Neural cell (in vitro differentiated cells): ENCODE results near the gene GALNT1. TPM values are rescaled to one million over a fixed set of nuclear protein-coding genes. Genes with fewer than 3 reads are reported as not detected.

Experiments
- H2AFZ ChIP-seq: fragments of 200-600, 300-800 bp; sonication (generic), shearing (Covaris generic); 2 replicates; pipeline ENCODE4 v1.6.0; 2014; ENCODE audit warnings: low read depth, mild to moderate bottlenecking, antibody characterized with exemption, low read length, moderate library complexity
- H3F3A ChIP-seq: fragments of 200-600 bp; shearing (Covaris generic); 2 replicates; pipeline ENCODE4 v1.6.1; 2016; ENCODE audit warnings: mild to moderate bottlenecking, moderate library complexity, mixed read lengths, antibody characterized with exemption, low read length; ENCODE audit not compliant: insufficient read depth, poor library complexity, severe bottlenecking
- H3K27ac ChIP-seq: fragments of 200-600, 300-800 bp; sonication (generic), shearing (Covaris generic); 2 replicates; pipeline ENCODE4 v1.5.1; 2014; ENCODE audit warnings: mild to moderate bottlenecking, low read length, moderate library complexity
- H3K27me3 ChIP-seq: fragments of 300-800, 200-600 bp; sonication (generic), shearing (Covaris generic); 2 replicates; pipeline ENCODE4 v1.6.0; 2014; ENCODE audit warnings: mild to moderate bottlenecking, low read depth, low read length, moderate library complexity; ENCODE audit not compliant: insufficient read depth
- H3K36me3 ChIP-seq: fragments of 300-800, 200-600 bp; sonication (generic), shearing (Covaris generic); 2 replicates; pipeline ENCODE4 v1.5.1; 2014; ENCODE audit warnings: mild to moderate bottlenecking, antibody characterized with exemption, low read length, moderate library complexity; ENCODE audit not compliant: insufficient read depth
- H3K4me2 ChIP-seq: fragments of 300-800, 200-600 bp; sonication (generic), shearing (Covaris generic); 2 replicates; pipeline ENCODE4 v1.6.0; 2014; ENCODE audit warnings: mild to moderate bottlenecking, low read length
- H3K4me3 ChIP-seq: fragments of 300-800, 200-600 bp; sonication (generic), shearing (Covaris generic); 2 replicates; pipeline ENCODE4 v1.5.1; 2014; ENCODE audit warnings: mild to moderate bottlenecking, low read length, moderate library complexity
- H3K79me2 ChIP-seq: fragments of 200-600 bp; shearing (Covaris generic); replicated peaks from 2 replicates; pipeline ENCODE4 v1.6.0; 2014; ENCODE audit warnings: mild to moderate bottlenecking, low read length, moderate library complexity; ENCODE audit not compliant: insufficient read depth
- H3K9ac ChIP-seq: fragments of 300-800, 200-600 bp; sonication (generic), shearing (Covaris generic); 2 replicates; pipeline ENCODE4 v1.6.1; 2016; ENCODE audit warnings: mild to moderate bottlenecking, low read length, mixed read lengths
- H3K9me2 ChIP-seq: fragments of 200-600 bp; shearing (Covaris generic); 2 replicates; pipeline ENCODE4 v1.6.1; 2016; ENCODE audit warnings: mild to moderate bottlenecking, low read length, mixed read lengths; ENCODE audit not compliant: insufficient read depth
- H3K9me3 ChIP-seq: fragments of 200-600, 300-800 bp; sonication (generic), shearing (Covaris generic); 2 replicates; pipeline ENCODE4 v1.6.1; 2016; ENCODE audit warnings: mild to moderate bottlenecking, mixed run types, low read length, moderate library complexity, mixed read lengths
- H4K20me1 ChIP-seq: fragments of 200-600 bp; shearing (Covaris generic); 2 replicates; pipeline ENCODE4 v1.6.1; 2016; ENCODE audit warnings: mild to moderate bottlenecking, mixed run types; ENCODE audit not compliant: insufficient read depth
- CTCF ChIP-seq: fragments of 450-650 bp; IDR thresholded peaks from 2 replicates; pipeline ENCODE4 v1.5.1; 2014; ENCODE audit warnings: antibody characterized with exemption, mild to moderate bottlenecking, moderate library complexity; ENCODE audit not compliant: poor library complexity, severe bottlenecking
- EP300 ChIP-seq: fragments of 450-650 bp; conservative IDR thresholded peaks from 2 replicates; pipeline ENCODE4 v1.6.1; 2014; ENCODE audit warnings: antibody characterized with exemption, mild to moderate bottlenecking, moderate library complexity; ENCODE audit not compliant: poor library complexity, severe bottlenecking
- EZH2 ChIP-seq: fragments of 200-600, 300-800 bp; shearing (Covaris generic), sonication (generic); IDR thresholded peaks from 2 replicates; pipeline ENCODE4 v1.6.1; 2014; ENCODE audit warnings: antibody characterized with exemption, low read length, borderline replicate concordance, mild to moderate bottlenecking; ENCODE audit not compliant: insufficient read depth, poor library complexity, severe bottlenecking
- MXI1 ChIP-seq: fragments of 450-650 bp; conservative IDR thresholded peaks from 2 replicates; pipeline ENCODE4 v1.6.1; 2014; ENCODE audit warnings: antibody characterized with exemption, mild to moderate bottlenecking; ENCODE audit not compliant: poor library complexity, severe bottlenecking
- POLR2AphosphoS5 ChIP-seq: IDR thresholded peaks from 2 replicates; pipeline ENCODE4 v1.6.1; 2012
- RAD21 ChIP-seq: fragments of 450-650 bp; conservative IDR thresholded peaks from 2 replicates; pipeline ENCODE4 v1.6.1; 2014; ENCODE audit warnings: antibody characterized with exemption, mild to moderate bottlenecking, moderate library complexity
- SMC3 ChIP-seq: fragments of 450-650 bp; conservative IDR thresholded peaks from 2 replicates; pipeline ENCODE4 v1.6.1; 2014; ENCODE audit warnings: antibody characterized with exemption, mild to moderate bottlenecking, moderate library complexity; ENCODE audit not compliant: poor library complexity
- TAF1 ChIP-seq: IDR thresholded peaks from 2 replicates; pipeline ENCODE4 v1.6.1; 2012; ENCODE audit warnings: low read depth
- polyA plus RNA-seq: library from polyadenylated mRNA; depleted of rRNA; stranded (reverse); fragments of >200 nt; gene quantifications from 2 replicates; pipeline ENCODE4 v1.2.3, GENCODE V29; 2014
- TF ChIP-seq, protein P1 (sequence below): IDR thresholded peaks from 2 replicates; pipeline ENCODE4 v1.6.1; 2012; ENCODE audit warnings: borderline replicate concordance

The GALNT1 gene
- polyA plus RNA-seq, 1 donor from 2014 or later = 103 TPM

GRCh38 chr18:35610089-35610488, 28.5 kb downstream of the GALNT1 start:
- H3K9me2 ChIP-seq = no peaks in the 10 kb centered on the region
- no peaks in the 10 kb centered on the region for H3F3A ChIP-seq
- H3K79me2 ChIP-seq = peaks cover 60% of the 10 kb centered on the region
- H3K9me3 ChIP-seq = no peaks in the 10 kb centered on the region
- H2AFZ ChIP-seq = no peak overlapping the region
- no peaks in the 10 kb centered on the region for H3K27me3 ChIP-seq
- H3K36me3 ChIP-seq = no peaks in the 10 kb centered on the region
- H4K20me1 ChIP-seq = no peaks in the 10 kb centered on the region
- no peak overlapping the region for H3K9ac ChIP-seq
- no peak overlapping the region for H3K4me2 ChIP-seq
- TF ChIP-seq EP300 = no peak
- TF ChIP-seq EZH2 = no peak
- TF ChIP-seq SMC3 = no peak
- TF ChIP-seq, protein P1, sequence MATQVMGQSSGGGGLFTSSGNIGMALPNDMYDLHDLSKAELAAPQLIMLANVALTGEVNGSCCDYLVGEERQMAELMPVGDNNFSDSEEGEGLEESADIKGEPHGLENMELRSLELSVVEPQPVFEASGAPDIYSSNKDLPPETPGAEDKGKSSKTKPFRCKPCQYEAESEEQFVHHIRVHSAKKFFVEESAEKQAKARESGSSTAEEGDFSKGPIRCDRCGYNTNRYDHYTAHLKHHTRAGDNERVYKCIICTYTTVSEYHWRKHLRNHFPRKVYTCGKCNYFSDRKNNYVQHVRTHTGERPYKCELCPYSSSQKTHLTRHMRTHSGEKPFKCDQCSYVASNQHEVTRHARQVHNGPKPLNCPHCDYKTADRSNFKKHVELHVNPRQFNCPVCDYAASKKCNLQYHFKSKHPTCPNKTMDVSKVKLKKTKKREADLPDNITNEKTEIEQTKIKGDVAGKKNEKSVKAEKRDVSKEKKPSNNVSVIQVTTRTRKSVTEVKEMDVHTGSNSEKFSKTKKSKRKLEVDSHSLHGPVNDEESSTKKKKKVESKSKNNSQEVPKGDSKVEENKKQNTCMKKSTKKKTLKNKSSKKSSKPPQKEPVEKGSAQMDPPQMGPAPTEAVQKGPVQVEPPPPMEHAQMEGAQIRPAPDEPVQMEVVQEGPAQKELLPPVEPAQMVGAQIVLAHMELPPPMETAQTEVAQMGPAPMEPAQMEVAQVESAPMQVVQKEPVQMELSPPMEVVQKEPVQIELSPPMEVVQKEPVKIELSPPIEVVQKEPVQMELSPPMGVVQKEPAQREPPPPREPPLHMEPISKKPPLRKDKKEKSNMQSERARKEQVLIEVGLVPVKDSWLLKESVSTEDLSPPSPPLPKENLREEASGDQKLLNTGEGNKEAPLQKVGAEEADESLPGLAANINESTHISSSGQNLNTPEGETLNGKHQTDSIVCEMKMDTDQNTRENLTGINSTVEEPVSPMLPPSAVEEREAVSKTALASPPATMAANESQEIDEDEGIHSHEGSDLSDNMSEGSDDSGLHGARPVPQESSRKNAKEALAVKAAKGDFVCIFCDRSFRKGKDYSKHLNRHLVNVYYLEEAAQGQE = no peak
- TF ChIP-seq MXI1 = no peak
- no peak for TF ChIP-seq RAD21
- no peak overlapping the region for H3K4me3 ChIP-seq
- no peak overlapping the region for H3K27ac ChIP-seq

DNA sequence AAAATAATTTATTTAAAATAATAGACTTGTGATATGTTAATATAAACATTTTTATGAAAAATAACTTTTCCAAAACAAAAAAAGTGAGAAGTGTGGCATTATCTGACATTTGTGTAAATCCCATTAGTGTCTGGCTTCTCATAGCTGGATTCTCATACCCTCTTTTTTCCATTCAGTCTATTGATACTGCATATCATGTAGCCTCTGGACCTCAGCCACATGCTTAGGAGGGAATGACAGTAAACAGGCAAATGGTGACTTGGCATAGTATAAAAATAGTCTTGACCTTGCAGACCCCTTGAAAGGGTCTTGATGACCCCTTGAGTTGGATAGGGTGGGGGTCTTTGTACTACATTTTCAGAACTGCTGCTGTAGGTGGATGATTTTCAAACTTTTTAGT, 29.2 kb downstream of the GALNT1 start:
- no peaks in the 10 kb centered on the region for H3K9me2 ChIP-seq
- peaks cover 60% of the 10 kb centered on the region for H3K79me2 ChIP-seq
- no peaks in the 10 kb centered on the region for H3F3A ChIP-seq
- no peak overlapping the region for H3K4me3 ChIP-seq
- H3K9me3 ChIP-seq = no peaks in the 10 kb centered on the region
- H3K27me3 ChIP-seq = no peaks in the 10 kb centered on the region
- no peaks in the 10 kb centered on the region for H4K20me1 ChIP-seq
- H3K36me3 ChIP-seq = no peaks in the 10 kb centered on the region
- TF ChIP-seq EZH2 (no peak), RAD21 (no peak), TAF1 (no peak), SMC3 (no peak), POLR2AphosphoS5 (no peak), CTCF (no peak), EP300 (no peak)
- TF ChIP-seq, protein P1 = no peak
- no peak overlapping the region for H3K9ac ChIP-seq
- H3K4me2 ChIP-seq = no peak overlapping the region
- no peak overlapping the region for H3K27ac ChIP-seq
- no peak overlapping the region for H2AFZ ChIP-seq
